ENCODE results near the gene PLEKHA4.
"Not testable (repeated sequence)": the region's sequence is repeated elsewhere in the genome, so short reads cannot be mapped to it uniquely, and the experiment has no call there.

The PLEKHA4 gene

DNA sequence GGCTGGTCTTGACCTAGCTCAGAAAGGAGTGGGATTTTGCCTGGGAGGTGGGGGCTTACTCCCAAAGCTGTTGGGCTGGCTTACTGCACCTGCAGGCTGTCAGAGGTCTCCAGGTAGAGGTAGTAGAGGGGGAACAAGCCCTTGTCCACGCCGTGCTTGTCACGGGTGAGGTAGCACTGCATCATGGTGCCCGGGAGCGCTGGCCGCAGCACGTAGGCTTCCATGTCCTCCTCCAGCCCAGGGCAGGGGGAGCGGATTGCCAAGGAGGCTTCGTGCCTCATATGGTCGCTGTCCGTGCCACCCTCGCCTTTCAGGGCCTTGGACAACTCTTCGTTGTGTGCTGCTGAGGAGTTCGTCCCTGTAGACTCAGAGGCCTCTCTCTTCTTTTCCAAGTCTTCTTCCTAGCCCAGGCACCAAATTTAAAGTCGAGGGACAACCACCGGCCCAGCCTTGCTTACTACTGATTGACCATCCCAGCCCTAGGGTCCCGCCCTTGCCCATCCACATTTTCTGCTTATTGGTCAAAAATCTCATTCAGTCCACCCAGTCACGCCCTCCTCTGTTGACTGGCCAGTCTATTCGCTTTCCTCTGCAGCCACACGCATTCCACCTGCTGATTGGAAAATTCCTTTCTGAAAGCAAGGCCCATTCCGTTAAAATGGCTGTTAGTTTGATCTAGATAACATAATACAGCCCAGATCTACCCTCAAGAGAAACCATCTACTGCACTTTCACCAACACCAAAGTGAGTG, 19.6 kb upstream of the PLEKHA4 start:
- DNase-seq = no peak

DNA sequence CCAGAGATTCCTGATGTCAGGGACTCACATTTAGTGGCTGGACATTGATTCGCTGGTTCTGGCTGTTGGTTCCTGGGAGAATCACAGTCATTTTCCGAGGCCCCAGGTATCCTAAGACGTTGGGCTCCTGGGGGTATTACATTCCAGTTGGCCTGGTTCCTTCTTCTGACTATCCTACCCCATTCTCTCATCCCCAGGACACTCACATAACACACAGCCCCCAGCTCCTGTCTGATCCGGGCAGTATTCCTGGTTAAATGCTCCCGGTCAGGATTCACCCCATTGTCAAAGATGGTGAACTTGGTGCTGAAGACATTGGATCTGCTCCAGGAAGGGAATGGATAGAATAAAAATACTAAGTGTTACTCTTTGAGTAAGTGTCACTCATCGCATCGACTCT, 15.3 kb upstream of the PLEKHA4 start:
- DNase-seq = no peak

DNA sequence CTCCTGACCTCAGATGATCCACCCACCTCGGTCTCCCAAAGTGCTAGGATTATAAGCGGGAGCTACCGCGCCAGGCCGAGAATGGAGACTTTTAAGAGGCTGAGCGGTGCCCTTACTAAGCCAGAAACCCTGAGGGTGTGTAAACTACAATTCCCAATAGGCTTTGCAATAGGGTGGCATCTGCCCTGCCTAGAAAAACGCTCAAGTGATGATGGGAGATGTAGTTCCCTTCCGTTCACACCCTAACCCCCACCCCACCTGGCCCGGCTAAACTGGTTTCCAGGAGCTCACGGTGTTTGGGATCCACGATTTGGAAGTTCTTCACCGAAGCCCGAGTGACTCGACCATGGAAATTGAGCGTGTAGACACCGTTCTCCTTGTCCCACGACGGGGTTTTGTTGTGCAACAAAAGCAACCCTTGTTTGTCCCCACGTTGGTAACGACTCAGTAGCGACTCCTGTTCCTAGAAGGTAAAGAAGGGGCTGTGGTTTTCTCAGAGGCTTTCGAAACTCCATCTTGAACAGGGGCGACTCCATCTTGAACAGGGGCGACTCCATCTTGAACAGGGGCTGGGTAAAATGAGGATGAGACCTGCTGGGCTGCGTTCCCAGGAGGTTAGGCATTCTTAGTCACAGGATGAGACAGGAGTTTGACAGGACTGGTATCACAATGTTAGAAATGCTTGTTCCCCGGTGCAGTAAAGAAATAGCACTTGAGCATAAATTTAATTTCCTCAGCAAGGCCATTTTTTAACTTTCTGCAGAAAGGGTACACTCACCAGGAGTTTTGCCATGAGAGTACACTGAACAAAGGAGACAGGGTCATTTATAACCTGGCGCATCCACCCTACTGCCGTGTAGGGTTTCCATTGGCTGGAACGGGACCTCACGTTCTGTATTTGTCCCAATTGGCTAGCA, 13.6 kb upstream of the PLEKHA4 start:
- DNase-seq = no peak

DNA sequence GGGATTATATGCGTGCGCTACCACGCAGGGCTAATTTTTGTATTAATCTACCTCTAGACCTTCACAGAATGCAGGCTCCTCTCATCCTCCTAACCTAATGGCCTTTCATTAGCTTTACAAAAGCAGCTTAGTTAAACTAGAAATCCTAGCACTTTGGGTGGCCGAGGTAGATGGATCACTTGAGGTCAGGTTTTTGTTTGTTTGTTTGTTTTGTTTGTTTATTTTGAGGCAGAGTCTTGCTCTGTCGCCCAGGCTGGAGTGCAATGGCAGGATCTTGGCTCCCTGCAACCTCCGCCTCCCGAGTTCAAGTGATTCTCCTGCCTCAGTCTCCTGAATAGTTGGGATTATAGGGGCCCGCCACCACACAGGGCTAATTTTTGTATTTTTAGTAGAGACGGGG, 11.3 kb upstream of the PLEKHA4 start:
- not testable (repeated sequence) for DNase-seq

DNA sequence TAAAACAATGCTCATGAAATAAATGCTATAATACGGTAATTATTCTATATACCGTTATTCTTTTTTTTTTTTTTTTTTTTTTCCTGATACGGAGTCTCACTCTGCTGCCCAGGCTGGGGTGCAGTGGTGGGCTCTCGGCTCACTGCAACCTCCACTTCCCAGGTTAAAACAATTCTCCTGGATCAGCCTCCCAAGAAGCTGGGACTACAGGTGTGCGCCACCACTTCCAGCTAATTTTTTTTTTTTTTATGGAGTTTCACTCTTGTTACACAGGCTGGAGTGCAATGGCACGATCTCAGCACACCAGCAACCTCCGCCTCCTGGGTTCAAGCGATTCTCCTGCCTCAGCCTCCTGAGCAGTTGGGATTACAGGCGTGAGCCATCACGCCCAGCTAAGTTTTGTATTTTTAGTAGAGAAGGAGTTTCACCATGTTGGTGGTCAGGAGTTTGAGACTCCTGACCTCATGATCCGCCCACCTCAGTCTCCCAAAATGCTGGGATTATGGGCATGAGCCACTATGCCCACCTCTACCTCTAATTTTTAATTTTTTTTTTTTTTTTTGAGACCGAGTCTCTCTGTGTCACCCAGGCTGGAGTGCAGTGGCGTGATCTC, 10.7 kb upstream of the PLEKHA4 start:
- DNase-seq = no peak

DNA sequence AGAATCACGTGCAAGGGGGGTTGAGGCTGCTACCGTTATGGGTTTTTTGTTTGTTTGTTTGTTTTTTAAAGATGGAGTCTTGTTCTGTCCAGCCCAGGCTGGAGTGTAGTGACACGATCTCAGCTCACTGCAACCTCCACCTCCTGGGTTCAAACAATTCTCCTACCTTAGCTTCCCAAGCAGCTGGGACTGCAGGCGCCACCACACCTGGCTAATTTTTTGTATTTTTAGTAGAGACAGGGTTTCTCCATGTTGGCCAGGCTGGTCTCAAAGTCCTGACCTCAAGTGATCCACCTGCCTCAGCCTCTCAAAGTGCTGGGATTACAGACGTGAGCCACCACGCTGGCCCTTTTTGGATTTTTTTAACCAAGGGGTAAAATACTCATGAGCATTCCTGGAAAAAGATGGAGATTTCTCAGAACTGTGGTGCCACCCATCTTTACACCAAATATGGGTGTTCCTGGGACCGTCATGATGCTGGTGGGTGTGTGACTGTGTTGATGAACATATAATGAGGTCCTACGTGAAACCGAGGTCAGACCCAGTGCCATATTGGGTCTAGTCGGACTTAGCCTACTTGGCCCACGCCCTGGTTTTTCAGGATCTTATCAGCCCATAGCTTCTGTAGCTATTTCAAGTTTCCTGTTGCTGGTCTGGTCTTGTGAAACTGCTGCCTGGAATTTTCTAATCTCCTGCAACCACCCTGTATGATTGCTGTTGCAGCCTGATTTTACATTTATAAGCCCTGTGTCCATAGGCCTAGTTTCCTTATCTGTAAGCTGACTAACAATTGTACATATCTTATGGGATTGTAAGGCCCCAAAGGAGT, 10.0 kb upstream of the PLEKHA4 start:
- no peak for DNase-seq

DNA sequence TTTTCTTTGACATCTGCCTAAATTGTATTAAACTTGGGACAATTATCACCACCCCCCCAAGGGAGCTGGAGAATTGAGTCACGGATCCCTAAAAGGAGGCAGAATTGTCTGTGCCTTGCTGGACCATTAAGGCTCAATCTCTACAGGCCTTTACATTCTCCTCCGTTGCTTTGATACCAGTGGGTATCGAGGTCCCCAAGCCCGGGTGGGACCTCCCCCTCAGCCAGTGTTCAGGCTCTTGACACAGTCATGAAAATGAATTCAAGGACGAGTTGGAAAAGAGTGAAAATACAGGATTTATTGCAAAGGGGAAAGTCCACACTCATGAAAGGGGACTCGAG, 9.4 kb upstream of the PLEKHA4 start:
- DNase-seq = no peak

DNA sequence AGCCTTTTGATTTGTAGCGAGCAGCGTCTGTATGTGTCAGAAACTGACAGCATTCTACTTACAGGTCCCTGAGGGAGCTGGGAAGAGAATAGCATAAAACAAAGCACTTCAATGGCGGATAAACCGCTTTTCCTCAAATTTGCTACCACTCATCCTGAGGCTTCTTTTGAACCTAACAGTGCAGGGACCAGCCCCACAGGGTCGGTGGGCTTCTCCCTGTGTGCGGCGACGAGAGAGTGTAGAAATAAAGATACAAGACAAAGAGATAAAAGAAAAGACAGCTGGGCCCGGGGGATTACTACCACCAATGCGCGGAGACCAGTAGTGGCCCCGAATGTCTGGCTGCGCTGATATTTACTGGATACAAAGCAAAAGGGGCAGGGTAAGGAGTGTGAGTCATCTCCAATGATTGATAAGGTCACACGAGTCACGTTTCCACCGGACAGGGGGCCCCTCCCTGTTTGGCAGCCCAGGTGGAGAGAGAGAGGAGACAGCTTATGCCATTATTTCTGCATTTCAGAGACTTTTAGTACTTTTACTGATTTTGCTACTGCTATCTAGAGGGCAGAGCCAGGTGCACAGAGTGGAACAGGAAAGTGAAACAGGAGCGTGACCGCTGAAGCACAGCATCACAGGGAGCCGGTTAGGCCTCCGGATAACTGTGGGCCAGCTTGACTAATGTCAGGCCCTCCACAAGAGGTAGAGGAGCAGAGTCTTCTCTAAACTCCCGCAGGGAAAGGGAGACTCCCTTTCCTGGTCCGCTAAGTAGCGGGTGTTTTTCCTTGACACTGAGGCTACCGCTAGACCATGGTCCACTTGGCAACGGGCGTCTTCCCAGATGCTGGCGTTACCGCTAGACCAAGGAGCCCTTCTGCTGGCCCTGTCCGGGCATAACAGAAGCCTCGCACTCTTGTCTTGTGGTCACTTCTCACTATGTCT, 7.9 kb upstream of the PLEKHA4 start:
- not testable (repeated sequence) for DNase-seq

DNA sequence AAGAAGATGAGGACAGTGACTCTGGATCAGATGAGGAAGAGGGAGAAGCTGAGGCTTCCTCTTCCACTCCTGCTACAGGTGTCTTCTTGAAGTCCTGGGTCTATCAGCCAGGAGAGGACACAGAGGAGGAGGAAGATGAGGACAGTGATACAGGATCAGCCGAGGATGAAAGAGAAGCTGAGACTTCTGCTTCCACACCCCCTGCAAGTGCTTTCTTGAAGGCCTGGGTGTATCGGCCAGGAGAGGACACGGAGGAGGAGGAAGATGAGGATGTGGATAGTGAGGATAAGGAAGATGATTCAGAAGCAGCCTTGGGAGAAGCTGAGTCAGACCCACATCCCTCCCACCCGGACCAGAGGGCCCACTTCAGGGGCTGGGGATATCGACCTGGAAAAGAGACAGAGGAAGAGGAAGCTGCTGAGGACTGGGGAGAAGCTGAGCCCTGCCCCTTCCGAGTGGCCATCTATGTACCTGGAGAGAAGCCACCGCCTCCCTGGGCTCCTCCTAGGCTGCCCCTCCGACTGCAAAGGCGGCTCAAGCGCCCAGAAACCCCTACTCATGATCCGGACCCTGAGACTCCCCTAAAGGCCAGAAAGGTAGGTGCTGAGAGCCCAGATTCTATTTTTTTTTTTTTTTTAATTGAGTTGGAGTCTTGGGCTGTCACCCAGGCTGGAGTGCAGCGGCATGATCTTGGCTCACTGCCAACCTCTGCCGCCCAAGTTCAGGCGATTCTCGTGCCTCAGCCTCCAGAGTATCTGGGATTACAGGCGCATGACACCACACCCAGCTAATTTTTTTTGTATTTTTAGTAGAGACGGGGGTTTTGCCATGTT, 6.1 kb upstream of the PLEKHA4 start:
- DNase-seq = peak; percentile 81

DNA sequence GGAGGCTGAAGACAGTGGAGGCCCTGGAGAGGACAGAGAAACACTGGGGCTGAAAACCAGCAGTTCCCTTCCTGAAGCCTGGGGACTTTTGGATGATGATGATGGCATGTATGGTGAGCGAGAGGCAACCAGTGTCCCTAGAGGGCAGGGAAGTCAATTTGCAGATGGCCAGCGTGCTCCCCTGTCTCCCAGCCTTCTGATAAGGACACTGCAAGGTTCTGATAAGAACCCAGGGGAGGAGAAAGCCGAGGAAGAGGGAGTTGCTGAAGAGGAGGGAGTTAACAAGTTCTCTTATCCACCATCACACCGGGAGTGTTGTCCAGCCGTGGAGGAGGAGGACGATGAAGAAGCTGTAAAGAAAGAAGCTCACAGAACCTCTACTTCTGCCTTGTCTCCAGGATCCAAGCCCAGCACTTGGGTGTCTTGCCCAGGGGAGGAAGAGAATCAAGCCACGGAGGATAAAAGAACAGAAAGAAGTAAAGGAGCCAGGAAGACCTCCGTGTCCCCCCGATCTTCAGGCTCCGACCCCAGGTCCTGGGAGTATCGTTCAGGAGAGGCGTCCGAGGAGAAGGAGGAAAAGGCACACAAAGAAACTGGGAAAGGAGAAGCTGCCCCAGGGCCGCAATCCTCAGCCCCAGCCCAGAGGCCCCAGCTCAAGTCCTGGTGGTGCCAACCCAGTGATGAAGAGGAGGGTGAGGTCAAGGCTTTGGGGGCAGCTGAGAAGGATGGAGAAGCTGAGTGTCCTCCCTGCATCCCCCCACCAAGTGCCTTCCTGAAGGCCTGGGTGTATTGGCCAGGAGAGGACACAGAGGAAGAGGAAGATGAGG, 5.3 kb upstream of the PLEKHA4 start:
- DNase-seq = no peak

DNA sequence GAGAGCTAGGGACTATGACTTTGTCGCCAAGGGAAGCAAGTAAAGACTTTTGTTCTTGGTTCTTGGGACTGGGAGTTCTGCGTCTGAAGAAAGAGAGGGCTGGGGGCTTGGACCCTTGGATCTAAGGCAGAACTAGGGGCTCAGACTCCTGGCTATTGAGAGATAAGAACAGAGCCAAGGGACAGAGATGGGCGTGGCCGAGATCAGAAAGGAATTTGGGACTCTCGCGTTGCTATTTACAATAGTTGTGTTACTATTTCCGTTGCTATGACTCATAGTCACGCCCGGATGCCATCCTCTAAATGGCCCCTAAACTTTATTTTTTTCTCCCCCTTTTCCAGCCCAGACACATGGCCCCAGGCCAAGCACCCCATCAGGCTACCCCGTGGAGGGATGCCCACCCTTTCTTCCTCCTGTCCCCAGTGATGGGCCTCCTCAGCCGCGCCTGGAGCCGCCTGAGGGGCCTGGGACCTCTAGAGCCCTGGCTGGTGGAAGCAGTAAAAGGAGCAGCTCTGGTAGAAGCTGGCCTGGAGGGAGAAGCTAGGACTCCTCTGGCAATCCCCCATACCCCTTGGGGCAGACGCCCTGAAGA, 4.6 kb upstream of the PLEKHA4 start:
- peak; percentile 95 for DNase-seq

DNA sequence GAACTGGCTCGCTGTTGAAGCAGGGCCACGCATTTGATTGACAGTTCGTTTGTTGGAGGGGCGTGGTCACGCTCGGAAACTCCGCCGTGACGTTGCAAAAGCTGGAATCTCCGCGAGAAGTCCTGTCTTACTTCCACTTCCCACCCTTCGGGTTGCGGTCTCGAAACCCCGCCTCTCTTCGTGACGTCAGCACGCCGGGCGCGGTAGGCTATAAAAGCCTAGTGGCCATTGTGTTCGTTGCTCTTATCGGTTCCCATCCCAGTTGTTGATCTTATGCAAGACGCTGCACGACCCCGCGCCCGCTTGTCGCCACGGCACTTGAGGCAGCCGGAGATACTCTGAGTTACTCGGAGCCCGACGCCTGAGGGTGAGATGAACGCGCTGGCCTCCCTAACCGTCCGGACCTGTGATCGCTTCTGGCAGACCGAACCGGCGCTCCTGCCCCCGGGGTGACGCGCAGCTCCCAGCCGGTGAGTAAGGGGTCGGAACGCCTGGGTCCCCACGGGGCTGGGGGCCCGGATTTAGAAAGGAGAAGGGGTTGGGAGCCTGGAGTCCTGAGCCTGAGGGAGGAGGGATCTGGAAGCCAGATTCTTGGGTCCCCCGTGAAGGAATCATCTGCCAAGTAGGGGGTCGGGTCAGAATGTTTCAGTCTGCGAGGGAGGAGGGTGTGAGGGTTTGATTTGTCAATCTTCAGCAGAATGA, 3.9 kb upstream of the PLEKHA4 start, which contains the start of gene PPP1R15A:
TSS of gene PPP1R15A (plus strand) at position 240 of the 702 bp plus-strand sequence. CDS start 813 bp downstream, outside the sequence.
- DNase-seq = peak; percentile 97

DNA sequence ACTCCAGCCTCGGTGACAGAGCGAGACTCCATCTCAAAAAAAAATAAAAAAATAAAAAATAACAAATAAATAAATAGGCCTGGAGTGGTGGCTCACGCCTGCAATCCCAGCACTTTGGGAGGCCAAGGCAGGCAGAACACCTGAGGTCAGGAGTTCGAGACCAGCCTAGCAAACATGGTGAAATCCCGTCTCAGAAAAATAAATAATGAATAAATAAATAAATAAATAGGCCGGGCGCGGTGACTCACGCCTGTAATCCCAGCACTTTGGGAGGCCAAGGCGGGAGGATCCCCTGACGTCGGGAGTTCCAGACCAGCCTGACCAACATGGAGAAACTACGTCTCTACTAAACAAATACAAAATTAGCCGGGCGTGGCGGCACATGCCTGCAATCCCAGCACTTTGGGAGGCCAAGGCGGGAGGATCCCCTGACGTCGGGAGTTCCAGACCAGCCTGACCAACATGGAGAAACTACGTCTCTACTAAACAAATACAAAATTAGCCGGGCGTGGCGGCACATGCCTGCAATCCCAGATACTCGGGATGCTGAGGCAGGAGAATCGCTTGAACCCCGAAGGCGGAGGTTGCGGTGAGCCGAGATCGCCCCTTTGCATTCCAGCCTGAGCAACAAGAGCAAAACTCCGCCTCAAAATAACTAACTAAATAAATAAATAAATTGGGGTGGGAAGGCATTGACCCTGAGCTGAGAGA, 3.2 kb upstream of the PLEKHA4 start:
- not testable (repeated sequence) for DNase-seq

DNA sequence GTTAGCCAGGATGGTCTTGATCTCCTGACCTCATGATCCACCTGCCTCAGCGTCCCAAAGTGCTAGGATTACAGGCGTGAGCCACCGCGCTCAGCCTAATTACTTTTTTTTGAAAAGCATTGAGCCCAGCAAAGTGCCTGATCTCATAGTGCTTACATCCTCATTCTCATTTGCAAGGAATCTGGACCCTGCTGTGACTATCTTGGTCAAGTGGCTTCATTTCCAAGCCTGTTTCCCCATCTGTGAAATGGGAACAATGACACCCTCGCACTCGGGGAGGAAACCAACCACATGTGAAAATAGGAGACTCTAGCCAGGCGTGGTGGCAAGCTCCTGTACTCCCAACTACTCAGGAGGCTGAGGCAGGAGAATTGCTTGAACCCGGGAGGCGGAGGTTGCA, 1.6 kb upstream of the PLEKHA4 start:
- no peak for DNase-seq

DNA sequence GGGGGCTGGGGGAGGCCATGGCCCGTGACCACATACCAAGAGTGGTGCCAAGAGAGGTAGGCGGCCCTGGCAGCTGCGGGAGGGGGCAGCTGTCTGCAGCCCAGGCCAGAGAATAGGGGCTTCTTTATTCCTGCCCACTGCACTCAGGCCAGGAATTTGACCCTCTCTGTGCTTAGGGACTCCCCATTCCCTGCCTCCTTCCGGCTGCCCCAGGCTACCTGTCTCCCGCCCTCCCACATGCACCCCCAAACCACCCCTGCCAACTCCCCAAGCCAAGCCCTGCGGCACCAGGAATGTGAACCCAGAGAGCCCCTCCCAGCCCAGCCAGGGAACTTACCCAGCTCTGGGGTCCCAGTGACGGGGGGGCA, 687 bp downstream of the PLEKHA4 start:
- no peak for DNase-seq

DNA sequence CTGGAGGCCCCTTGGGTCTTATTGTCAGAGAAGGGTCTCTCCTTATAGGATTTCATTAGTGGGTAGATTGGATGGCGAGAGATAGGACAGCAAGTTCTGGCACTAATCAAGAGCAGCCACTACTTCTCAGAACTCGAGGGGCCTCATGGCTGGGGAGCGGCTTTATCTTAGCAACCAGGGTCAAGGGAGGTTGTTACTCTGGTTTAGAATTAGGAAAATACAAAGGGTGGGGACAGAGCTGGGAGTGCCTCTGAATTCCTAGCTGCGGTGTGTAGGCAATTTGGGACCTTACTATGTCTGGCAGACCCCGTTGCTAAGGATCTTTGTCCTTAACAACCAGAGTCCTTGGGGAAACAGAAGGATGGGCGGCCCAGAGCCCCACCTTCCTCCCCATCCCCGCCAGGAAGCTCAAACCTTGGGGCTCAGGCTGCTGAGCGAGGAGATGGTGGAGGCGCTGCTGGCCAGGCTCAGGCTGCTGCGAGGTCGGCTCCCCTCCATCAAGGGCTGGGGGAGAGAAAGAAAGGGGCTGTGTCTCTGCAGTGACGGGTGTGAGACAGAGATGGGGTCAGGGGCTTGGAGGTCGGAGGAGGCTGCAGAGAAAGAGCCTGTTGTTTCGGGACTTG, 1.2 kb downstream of the PLEKHA4 start:
- no peak for DNase-seq

DNA sequence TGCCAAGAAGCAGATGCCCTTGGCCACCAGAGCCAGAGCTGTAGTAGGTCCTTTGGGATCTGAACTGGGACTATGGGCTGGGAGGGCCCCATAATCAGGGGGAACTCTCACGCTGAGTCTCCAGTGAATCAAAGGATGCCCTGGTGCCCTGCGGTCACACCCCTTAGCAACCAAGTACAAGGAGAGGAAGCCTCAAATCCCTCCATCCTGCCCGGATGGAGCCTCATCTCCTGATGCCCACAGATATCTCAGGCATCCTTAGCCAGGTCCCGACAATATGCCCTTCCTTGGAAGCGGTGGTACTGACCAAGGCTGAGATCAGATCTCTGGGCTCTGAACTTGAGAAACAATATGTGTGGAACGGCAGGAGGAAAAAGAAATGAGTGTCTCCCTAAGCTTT, 1.7 kb downstream of the PLEKHA4 start:
- DNase-seq = no peak

DNA sequence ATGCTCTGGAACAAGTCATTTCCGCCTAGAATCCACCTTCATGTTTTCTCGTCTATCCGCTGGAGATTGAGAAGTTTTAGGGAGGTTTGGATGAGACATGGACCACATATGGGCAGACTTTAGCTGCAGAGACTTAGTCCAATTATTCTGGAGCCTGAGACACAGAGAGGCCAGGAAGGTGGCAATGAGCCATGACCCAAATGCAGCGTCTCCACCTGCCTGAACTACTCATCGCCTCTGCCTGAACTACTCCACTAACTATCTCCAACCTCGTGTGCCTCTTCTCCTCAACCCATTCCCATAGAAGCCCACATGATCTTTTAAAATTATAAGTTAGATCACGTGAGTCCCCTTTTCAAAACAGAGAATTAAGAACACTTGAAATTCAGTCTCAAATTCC, 5.6 kb downstream of the PLEKHA4 start:
- no peak for DNase-seq
